ENCODE data around the gene TBC1D9. TPM values are rescaled to one million over a fixed set of nuclear protein-coding genes. Genes with fewer than 3 reads are reported as not detected.
A peak's percentile ranks its signal among the peaks of the same experiment; 100 is the strongest.
"Not testable (repeated sequence)": the region's sequence is repeated elsewhere in the genome, so short reads cannot be mapped to it uniquely, and the experiment has no call there.

TBC1D9 gene
- total RNA-seq, 4 donors from 2014 or later: 13.3 to 17.5 (median 15.2) TPM

GRCh38 chr4:140754918-140755773 is 1.0 kb downstream of the TBC1D9 start:
- Histone ChIP-seq H3K4me1 (no peaks in the 10 kb centered on the region), H3K27me3 (no peaks in the 10 kb centered on the region), H3K36me3 (no peaks in the 10 kb centered on the region), H3K27ac (peak overlapping the region; percentile 99), H3K9me3 (no peaks in the 10 kb centered on the region), H3K4me3 (replicated peaks in 1 of 3) (peak overlapping the region; percentile 46 to 83 (median 71))
- no peak for TF ChIP-seq CTCF (IDR thresholded peaks at IDR 0.05)
- no peak for TF ChIP-seq POLR2A (IDR thresholded peaks at IDR 0.05)
- intact Hi-C loops (cut with DNase I): no loop called here
- DNase-seq: no peak
- 32 to 38% methylated on average over 8 of the region's 8 CpGs for WGBS, 2 donors

- Histone ChIP-seq H3K4me3 (replicated peaks in 1 of 3) (no peak overlapping the region), H3K36me3 (no peaks in the 10 kb centered on the region), H3K4me1 (no peaks in the 10 kb centered on the region), H3K9me3 (no peaks in the 10 kb centered on the region), H3K27ac (no peak overlapping the region), H3K27me3 (no peaks in the 10 kb centered on the region)
- no peak for TF ChIP-seq CTCF (IDR thresholded peaks at IDR 0.05)
- TF ChIP-seq POLR2A (IDR thresholded peaks at IDR 0.05): no peak
- intact Hi-C loops (cut with DNase I): no loop called here
- DNase-seq: no peak
- 81 to 96% methylated on average over 2 of the region's 2 CpGs for WGBS, 2 donors
These were observed 2.9 kb downstream of the TBC1D9 start for GRCh38 chr4:140753329-140753728.

GRCh38 chr4:140752291-140753068 is 3.7 kb downstream of the TBC1D9 start:
- intact Hi-C loops (cut with DNase I): no loop called here
- H3K36me3 ChIP-seq: no peaks in the 10 kb centered on the region
- H3K4me3 ChIP-seq (replicated peaks in 1 of 3): no peak overlapping the region
- no peaks in the 10 kb centered on the region for H3K27me3 ChIP-seq
- H3K4me1 ChIP-seq: no peaks in the 10 kb centered on the region
- TF ChIP-seq POLR2A (IDR thresholded peaks at IDR 0.05): no peak
- no peak for TF ChIP-seq CTCF (IDR thresholded peaks at IDR 0.05)
- H3K27ac ChIP-seq: no peak overlapping the region
- no peak for DNase-seq
- H3K9me3 ChIP-seq: no peaks in the 10 kb centered on the region

GRCh38 chr4:140750470-140750869 is 5.7 kb downstream of the TBC1D9 start:
- H3K27ac ChIP-seq: no peak overlapping the region
- H3K4me3 ChIP-seq (replicated peaks in 1 of 3): no peak overlapping the region
- no peaks in the 10 kb centered on the region for H3K27me3 ChIP-seq
- H3K9me3 ChIP-seq: no peaks in the 10 kb centered on the region
- H3K4me1 ChIP-seq: no peaks in the 10 kb centered on the region
- WGBS, 2 donors: 91 to 94% methylated on average over 2 of the region's 2 CpGs
- intact Hi-C loops (cut with DNase I): no loop called here
- no peak for DNase-seq
- TF ChIP-seq POLR2A (IDR thresholded peaks at IDR 0.05) (no peak), CTCF (IDR thresholded peaks at IDR 0.05) (no peak)
- no peaks in the 10 kb centered on the region for H3K36me3 ChIP-seq

- no peaks in the 10 kb centered on the region for H3K27me3 ChIP-seq
- WGBS, 2 donors: 95 to 96% methylated on average over 1 of the region's 1 CpG
- H3K27ac ChIP-seq: no peak overlapping the region
- no peak overlapping the region for H3K4me3 ChIP-seq (replicated peaks in 1 of 3)
- DNase-seq: no peak
- peaks cover under 1 to 2% of the 10 kb centered on the region in 2 donors for H3K4me1 ChIP-seq
- TF ChIP-seq CTCF (IDR thresholded peaks at IDR 0.05): no peak
- no peak for TF ChIP-seq POLR2A (IDR thresholded peaks at IDR 0.05)
- no peaks in the 10 kb centered on the region for H3K36me3 ChIP-seq
- intact Hi-C loops (cut with DNase I): no loop called here
- no peaks in the 10 kb centered on the region for H3K9me3 ChIP-seq
These were observed 8.0 kb downstream of the TBC1D9 start for GRCh38 chr4:140748171-140748570.

GRCh38 chr4:140746546-140746945 is 9.6 kb downstream of the TBC1D9 start:
- H3K4me1 ChIP-seq; H3K27me3 ChIP-seq; H3K27ac ChIP-seq; DNase-seq; H3K9me3 ChIP-seq; intact Hi-C loops (cut with DNase I); H3K4me3 ChIP-seq (replicated peaks in 1 of 3); H3K36me3 ChIP-seq: not testable (repeated sequence)
- 92 to 94% methylated on average over 7 of the region's 7 CpGs for WGBS, 2 donors
